PC-9 (cell line): Measurements from ENCODE around the gene UPB1.
"Not testable (repeated sequence)": the region's sequence is repeated elsewhere in the genome, so short reads cannot be mapped to it uniquely, and the experiment has no call there.

Experiments used
- EZH2 ChIP-seq: fragments of 200-600 bp; sonication (generic); IDR thresholded peaks from 2 replicates; pipeline ENCODE4 v1.8.0; 2017; ENCODE audit warnings: antibody characterized with exemption, low read depth
- TF ChIP-seq, protein P1 (sequence below): fragments of 200-600 bp; sonication (generic); conservative IDR thresholded peaks from 2 replicates; pipeline ENCODE4 v1.6.1; 2017; ENCODE audit warnings: mixed run types, antibody characterized with exemption, mild to moderate bottlenecking, moderate library complexity

GRCh38 chr22:24552503-24553286 lies 57.6 kb downstream of the UPB1 start:
- TF ChIP-seq, protein P1, sequence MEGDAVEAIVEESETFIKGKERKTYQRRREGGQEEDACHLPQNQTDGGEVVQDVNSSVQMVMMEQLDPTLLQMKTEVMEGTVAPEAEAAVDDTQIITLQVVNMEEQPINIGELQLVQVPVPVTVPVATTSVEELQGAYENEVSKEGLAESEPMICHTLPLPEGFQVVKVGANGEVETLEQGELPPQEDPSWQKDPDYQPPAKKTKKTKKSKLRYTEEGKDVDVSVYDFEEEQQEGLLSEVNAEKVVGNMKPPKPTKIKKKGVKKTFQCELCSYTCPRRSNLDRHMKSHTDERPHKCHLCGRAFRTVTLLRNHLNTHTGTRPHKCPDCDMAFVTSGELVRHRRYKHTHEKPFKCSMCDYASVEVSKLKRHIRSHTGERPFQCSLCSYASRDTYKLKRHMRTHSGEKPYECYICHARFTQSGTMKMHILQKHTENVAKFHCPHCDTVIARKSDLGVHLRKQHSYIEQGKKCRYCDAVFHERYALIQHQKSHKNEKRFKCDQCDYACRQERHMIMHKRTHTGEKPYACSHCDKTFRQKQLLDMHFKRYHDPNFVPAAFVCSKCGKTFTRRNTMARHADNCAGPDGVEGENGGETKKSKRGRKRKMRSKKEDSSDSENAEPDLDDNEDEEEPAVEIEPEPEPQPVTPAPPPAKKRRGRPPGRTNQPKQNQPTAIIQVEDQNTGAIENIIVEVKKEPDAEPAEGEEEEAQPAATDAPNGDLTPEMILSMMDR, result not testable (repeated sequence)
- not testable (repeated sequence) for TF ChIP-seq EZH2
